ENCODE data around the gene MCOLN1.

DNA sequence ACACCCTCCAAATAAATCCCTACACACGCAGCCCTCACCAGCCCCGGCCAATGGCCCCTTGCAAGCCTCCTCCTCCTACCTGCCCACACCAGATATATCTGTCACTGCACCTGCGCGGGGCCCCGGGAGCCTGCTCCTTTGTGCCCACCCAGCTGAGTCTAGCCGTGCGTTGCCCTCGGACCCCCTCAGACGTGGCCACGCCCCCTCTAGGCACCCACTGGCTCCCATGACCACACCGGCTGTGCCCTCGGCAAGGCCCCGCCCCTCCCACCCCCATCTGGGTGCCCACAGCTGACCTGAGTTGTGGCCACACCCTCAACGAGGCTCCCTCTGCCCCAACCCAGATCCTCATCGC, 6.8 kb downstream of the MCOLN1 start:
- TF ChIP-seq, protein P1, sequence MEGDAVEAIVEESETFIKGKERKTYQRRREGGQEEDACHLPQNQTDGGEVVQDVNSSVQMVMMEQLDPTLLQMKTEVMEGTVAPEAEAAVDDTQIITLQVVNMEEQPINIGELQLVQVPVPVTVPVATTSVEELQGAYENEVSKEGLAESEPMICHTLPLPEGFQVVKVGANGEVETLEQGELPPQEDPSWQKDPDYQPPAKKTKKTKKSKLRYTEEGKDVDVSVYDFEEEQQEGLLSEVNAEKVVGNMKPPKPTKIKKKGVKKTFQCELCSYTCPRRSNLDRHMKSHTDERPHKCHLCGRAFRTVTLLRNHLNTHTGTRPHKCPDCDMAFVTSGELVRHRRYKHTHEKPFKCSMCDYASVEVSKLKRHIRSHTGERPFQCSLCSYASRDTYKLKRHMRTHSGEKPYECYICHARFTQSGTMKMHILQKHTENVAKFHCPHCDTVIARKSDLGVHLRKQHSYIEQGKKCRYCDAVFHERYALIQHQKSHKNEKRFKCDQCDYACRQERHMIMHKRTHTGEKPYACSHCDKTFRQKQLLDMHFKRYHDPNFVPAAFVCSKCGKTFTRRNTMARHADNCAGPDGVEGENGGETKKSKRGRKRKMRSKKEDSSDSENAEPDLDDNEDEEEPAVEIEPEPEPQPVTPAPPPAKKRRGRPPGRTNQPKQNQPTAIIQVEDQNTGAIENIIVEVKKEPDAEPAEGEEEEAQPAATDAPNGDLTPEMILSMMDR (IDR thresholded peaks at IDR 0.05): no peak
- TF ChIP-seq POLR2AphosphoS5 (IDR thresholded peaks at IDR 0.05): no peak

All from gastroesophageal sphincter (tissue), 3 donors.